GM12878 (cell line): ENCODE measurements around the gene COL26A1.

Experiments used
- CBX5 ChIP-seq: sonication (generic); IDR thresholded peaks from 2 replicates; pipeline ENCODE4 v1.6.1; 2016; ENCODE audit warnings: low read depth, moderate library complexity, mild to moderate bottlenecking, inconsistent platforms
- CREB1 ChIP-seq: IDR thresholded peaks from 2 replicates; pipeline ENCODE4 v1.6.1; 2012; ENCODE audit warnings: low read depth, mild to moderate bottlenecking, inconsistent platforms
- CTCF ChIP-seq, 3 experiments: IDR thresholded peaks in 2 of 3; conservative IDR thresholded peaks in 1 of 3; 2 replicates each; pipeline ENCODE4 v1.5.1; 2011; ENCODE audit warnings: low read depth in 3 of 3, low read length in 3 of 3, mild to moderate bottlenecking in 3 of 3, control low read depth in 2 of 3, moderate library complexity in 2 of 3, inconsistent platforms in 1 of 3, mixed read lengths in 1 of 3; ENCODE audit not compliant: control insufficient read depth in 2 of 3, insufficient read depth in 1 of 3; ENCODE audit errors: extremely low read depth in 1 of 3
- EP300 ChIP-seq, 2 experiments: fragments of 150-350 bp in 1 of 2; IDR thresholded peaks; 2 replicates each; pipeline ENCODE4 v1.6.1; 2011 to 2012; ENCODE audit warnings: low read depth in 2 of 2, low read length in 2 of 2, borderline replicate concordance in 1 of 2, improper control_type of control experiment in 1 of 2, inconsistent platforms in 1 of 2; ENCODE audit not compliant: control insufficient read depth in 1 of 2
- EZH2 ChIP-seq: IDR thresholded peaks from 2 replicates; pipeline ENCODE4 v1.6.1; 2012; ENCODE audit warnings: low read depth, mild to moderate bottlenecking, control low read depth, inconsistent platforms, low read length, borderline replicate concordance; ENCODE audit not compliant: control insufficient read depth
- NKRF ChIP-seq: fragments of 450-650 bp; conservative IDR thresholded peaks from 2 replicates; pipeline ENCODE4 v1.6.1; 2017; ENCODE audit warnings: mild to moderate bottlenecking, moderate library complexity
- PAX5 ChIP-seq: IDR thresholded peaks from 2 replicates; pipeline ENCODE4 v1.6.1; 2011; ENCODE audit warnings: low read depth, low read length, borderline replicate concordance
- POLR2A ChIP-seq: IDR thresholded peaks from 2 replicates; pipeline ENCODE4 v1.6.1; 2011; ENCODE audit warnings: low read depth, mild to moderate bottlenecking, low read length
- POLR2AphosphoS5 ChIP-seq: IDR thresholded peaks from 2 replicates; pipeline ENCODE4 v1.6.1; 2011; ENCODE audit warnings: mild to moderate bottlenecking, low read length, inconsistent platforms
- RAD21 ChIP-seq: IDR thresholded peaks from 2 replicates; pipeline ENCODE4 v1.6.1; 2011; ENCODE audit warnings: mild to moderate bottlenecking, low read depth, low read length, moderate library complexity; ENCODE audit not compliant: insufficient read depth
- RAD51 ChIP-seq: fragments of 450-650 bp; IDR thresholded peaks from 2 replicates; pipeline ENCODE4 v1.6.1; 2016; ENCODE audit warnings: moderate library complexity, mild to moderate bottlenecking, inconsistent platforms
- YY1 ChIP-seq: IDR thresholded peaks from 2 replicates; pipeline ENCODE4 v1.6.1; 2011; ENCODE audit warnings: low read depth, mild to moderate bottlenecking, low read length
- TF ChIP-seq, protein P1 (sequence below): IDR thresholded peaks from 2 replicates; pipeline ENCODE4 v1.6.1; 2012; ENCODE audit warnings: mild to moderate bottlenecking, low read depth, low read length
- TF ChIP-seq, protein P2 (sequence below): IDR thresholded peaks from 2 replicates; pipeline ENCODE4 v1.6.1; 2011; ENCODE audit warnings: low read depth, low read length, improper control_type of control experiment, borderline replicate concordance

DNA sequence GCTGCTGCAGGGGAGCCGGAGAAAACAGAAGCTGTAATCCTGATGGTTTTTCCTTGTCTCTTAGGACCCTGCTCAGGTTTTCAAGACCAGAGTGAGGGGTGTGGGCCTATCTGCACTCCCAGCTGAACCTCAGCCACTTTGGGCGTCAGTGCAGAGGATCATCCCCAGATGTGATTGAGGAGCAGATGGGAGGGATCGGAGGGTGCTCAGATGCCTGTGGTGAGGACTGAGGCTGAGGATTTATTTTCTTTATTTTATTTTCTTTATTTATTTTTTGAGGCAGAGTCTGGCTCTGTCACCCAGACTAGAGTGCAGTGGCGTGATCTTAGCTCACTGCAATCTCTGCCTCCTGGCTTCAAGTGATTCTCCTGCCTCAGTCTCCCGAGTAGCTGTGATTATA lies 13.9 kb downstream of the COL26A1 start:
- TF ChIP-seq EZH2 (no peak), CTCF (IDR thresholded peaks at IDR 0.05 in 2 of 3, conservative IDR thresholded peaks at IDR 0.05 in 1 of 3; ENCODE audit: control insufficient read depth in 2 of 3, extremely low read depth in 1 of 3, insufficient read depth in 1 of 3, low read depth in 3 of 3, low read length in 3 of 3) (no peak), RAD51 (no peak), POLR2AphosphoS5 (no peak), EP300 (IDR thresholded peaks at IDR 0.05; ENCODE audit: borderline replicate concordance in 1 of 2, control insufficient read depth in 1 of 2, low read depth in 2 of 2, low read length in 2 of 2) (no peak), CBX5 (no peak), RAD21 (no peak), PAX5 (no peak), POLR2A (no peak), NKRF (no peak), CREB1 (no peak), YY1 (no peak)
- TF ChIP-seq, protein P1, sequence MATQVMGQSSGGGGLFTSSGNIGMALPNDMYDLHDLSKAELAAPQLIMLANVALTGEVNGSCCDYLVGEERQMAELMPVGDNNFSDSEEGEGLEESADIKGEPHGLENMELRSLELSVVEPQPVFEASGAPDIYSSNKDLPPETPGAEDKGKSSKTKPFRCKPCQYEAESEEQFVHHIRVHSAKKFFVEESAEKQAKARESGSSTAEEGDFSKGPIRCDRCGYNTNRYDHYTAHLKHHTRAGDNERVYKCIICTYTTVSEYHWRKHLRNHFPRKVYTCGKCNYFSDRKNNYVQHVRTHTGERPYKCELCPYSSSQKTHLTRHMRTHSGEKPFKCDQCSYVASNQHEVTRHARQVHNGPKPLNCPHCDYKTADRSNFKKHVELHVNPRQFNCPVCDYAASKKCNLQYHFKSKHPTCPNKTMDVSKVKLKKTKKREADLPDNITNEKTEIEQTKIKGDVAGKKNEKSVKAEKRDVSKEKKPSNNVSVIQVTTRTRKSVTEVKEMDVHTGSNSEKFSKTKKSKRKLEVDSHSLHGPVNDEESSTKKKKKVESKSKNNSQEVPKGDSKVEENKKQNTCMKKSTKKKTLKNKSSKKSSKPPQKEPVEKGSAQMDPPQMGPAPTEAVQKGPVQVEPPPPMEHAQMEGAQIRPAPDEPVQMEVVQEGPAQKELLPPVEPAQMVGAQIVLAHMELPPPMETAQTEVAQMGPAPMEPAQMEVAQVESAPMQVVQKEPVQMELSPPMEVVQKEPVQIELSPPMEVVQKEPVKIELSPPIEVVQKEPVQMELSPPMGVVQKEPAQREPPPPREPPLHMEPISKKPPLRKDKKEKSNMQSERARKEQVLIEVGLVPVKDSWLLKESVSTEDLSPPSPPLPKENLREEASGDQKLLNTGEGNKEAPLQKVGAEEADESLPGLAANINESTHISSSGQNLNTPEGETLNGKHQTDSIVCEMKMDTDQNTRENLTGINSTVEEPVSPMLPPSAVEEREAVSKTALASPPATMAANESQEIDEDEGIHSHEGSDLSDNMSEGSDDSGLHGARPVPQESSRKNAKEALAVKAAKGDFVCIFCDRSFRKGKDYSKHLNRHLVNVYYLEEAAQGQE = no peak
- TF ChIP-seq, protein P2, sequence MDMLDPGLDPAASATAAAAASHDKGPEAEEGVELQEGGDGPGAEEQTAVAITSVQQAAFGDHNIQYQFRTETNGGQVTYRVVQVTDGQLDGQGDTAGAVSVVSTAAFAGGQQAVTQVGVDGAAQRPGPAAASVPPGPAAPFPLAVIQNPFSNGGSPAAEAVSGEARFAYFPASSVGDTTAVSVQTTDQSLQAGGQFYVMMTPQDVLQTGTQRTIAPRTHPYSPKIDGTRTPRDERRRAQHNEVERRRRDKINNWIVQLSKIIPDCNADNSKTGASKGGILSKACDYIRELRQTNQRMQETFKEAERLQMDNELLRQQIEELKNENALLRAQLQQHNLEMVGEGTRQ = no peak
